OCI-LY3 (cell line): ENCODE results near the gene FAM209B.
"Not testable (repeated sequence)": the region's sequence is repeated elsewhere in the genome, so short reads cannot be mapped to it uniquely, and the experiment has no call there.

Source experiments
- H2AFZ ChIP-seq: fragments of 200-600, 300-600 bp; shearing (Covaris generic); 2 replicates; pipeline ENCODE4 v1.6.0; 2014; ENCODE audit warnings: antibody characterized with exemption, low read depth, low read length
- H3K27ac ChIP-seq: fragments of 200-600, 300-600 bp; sonication (generic); 2 replicates; pipeline ENCODE4 v1.5.1; 2014; ENCODE audit warnings: mild to moderate bottlenecking, low read length, moderate library complexity, mixed read lengths
- H3K27me3 ChIP-seq: fragments of 200-600, 300-600 bp; sonication (generic); 2 replicates; pipeline ENCODE4 v1.6.1; 2014; ENCODE audit warnings: low read depth, low read length, mixed read lengths
- H3K36me3 ChIP-seq: fragments of 200-600, 300-600 bp; sonication (generic); replicated peaks from 2 replicates; pipeline ENCODE3; 2014; ENCODE audit warnings: low read depth, low read length, mixed read lengths
- H3K4me1 ChIP-seq: fragments of 300-600, 200-600 bp; sonication (generic); 2 replicates; pipeline ENCODE4 v1.6.1; 2014; ENCODE audit warnings: low read length, mixed read lengths
- H3K4me2 ChIP-seq: fragments of 200-600, 300-600 bp; sonication (generic); 2 replicates; pipeline ENCODE4 v1.6.1; 2014; ENCODE audit warnings: low read length, mixed read lengths
- H3K4me3 ChIP-seq: fragments of 300-600, 200-600 bp; sonication (generic); 2 replicates; pipeline ENCODE4 v1.5.1; 2014; ENCODE audit warnings: antibody characterized with exemption, mild to moderate bottlenecking, low read length, moderate library complexity
- H3K79me2 ChIP-seq: fragments of 300-600, 200-600 bp; shearing (Covaris generic); 2 replicates; pipeline ENCODE4 v1.6.1; 2014; ENCODE audit warnings: mild to moderate bottlenecking, low read length, mixed read lengths
- H3K9ac ChIP-seq: fragments of 300-600, 200-600 bp; shearing (Covaris generic); 2 replicates; pipeline ENCODE4 v1.6.0; 2014; ENCODE audit warnings: mild to moderate bottlenecking, low read length, moderate library complexity
- H3K9me3 ChIP-seq: fragments of 200-600, 300-600 bp; shearing (Covaris generic); 2 replicates; pipeline ENCODE4 v1.6.1; 2014; ENCODE audit warnings: low read length, mixed read lengths; ENCODE audit not compliant: insufficient read depth
- H4K20me1 ChIP-seq: fragments of 200-600, 300-600 bp; sonication (generic); 2 replicates; pipeline ENCODE4 v1.6.1; 2016; ENCODE audit warnings: low read length, mixed read lengths; ENCODE audit not compliant: insufficient read depth
- CTCF ChIP-seq: fragments of 200-600, 300-600 bp; sonication (generic); IDR thresholded peaks from 2 replicates; pipeline ENCODE4 v1.5.1; 2014; ENCODE audit warnings: antibody characterized with exemption, low read length, low read depth
- EZH2phosphoT487 ChIP-seq: fragments of 200-600 bp; shearing (Covaris generic); IDR thresholded peaks from 2 replicates; pipeline ENCODE4 v1.6.1; 2018; ENCODE audit warnings: antibody characterized with exemption, mixed run types, low read depth

The FAM209B gene

GRCh38 chr20:56552911-56553629, 20.0 kb downstream of the FAM209B start:
- TF ChIP-seq CTCF: no peak
- TF ChIP-seq EZH2phosphoT487: no peak
- no peaks in the 10 kb centered on the region for H3K79me2 ChIP-seq
- H3K27me3 ChIP-seq: peaks cover 16% of the 10 kb centered on the region
- H3K4me3 ChIP-seq: peak overlapping the region; percentile 36
- H3K9ac ChIP-seq: peak overlapping the region; percentile 9; the same call in 1 of the 2 replicates
- H3K36me3 ChIP-seq: no peaks in the 10 kb centered on the region
- no peaks in the 10 kb centered on the region for H3K9me3 ChIP-seq
- H3K4me2 ChIP-seq: peak overlapping the region; percentile 63
- H4K20me1 ChIP-seq: no peaks in the 10 kb centered on the region
- H2AFZ ChIP-seq: peak overlapping the region; percentile 56; the same call in 1 of the 2 replicates
- H3K4me1 ChIP-seq: peaks cover 42% of the 10 kb centered on the region
- H3K27ac ChIP-seq: peak overlapping the region; percentile 31

GRCh38 chr20:56554869-56555268, 21.8 kb downstream of the FAM209B start:
- Histone ChIP-seq H3K27ac (peak overlapping the region; percentile 64), H4K20me1 (no peaks in the 10 kb centered on the region), H3K4me1 (peaks cover 42% of the 10 kb centered on the region), H3K4me2 (peak overlapping the region; percentile 68), H2AFZ (no peak overlapping the region), H3K9ac (peak overlapping the region; percentile 7; the same call in 1 of the 2 replicates), H3K36me3 (no peaks in the 10 kb centered on the region), H3K27me3 (peaks cover 10% of the 10 kb centered on the region), H3K4me3 (peak overlapping the region; percentile 39), H3K9me3 (no peaks in the 10 kb centered on the region), H3K79me2 (no peaks in the 10 kb centered on the region)
- no peak for TF ChIP-seq CTCF
- TF ChIP-seq EZH2phosphoT487: no peak

GRCh38 chr20:56558968-56559367, 25.9 kb downstream of the FAM209B start:
- Histone ChIP-seq H4K20me1 (no peaks in the 10 kb centered on the region), H3K4me1 (peaks cover 16% of the 10 kb centered on the region), H3K4me3 (no peak overlapping the region), H3K27me3 (peaks cover 10% of the 10 kb centered on the region), H3K79me2 (no peaks in the 10 kb centered on the region), H3K27ac (no peak overlapping the region), H3K9me3 (no peaks in the 10 kb centered on the region), H3K9ac (no peak overlapping the region), H2AFZ (no peak overlapping the region), H3K4me2 (no peak overlapping the region), H3K36me3 (no peaks in the 10 kb centered on the region)
- TF ChIP-seq CTCF: no peak

- not testable (repeated sequence) for H4K20me1 ChIP-seq, H3K27ac ChIP-seq, H3K27me3 ChIP-seq, H3K4me2 ChIP-seq, H3K36me3 ChIP-seq, H3K9me3 ChIP-seq, H2AFZ ChIP-seq, H3K4me3 ChIP-seq, H3K4me1 ChIP-seq, H3K79me2 ChIP-seq, H3K9ac ChIP-seq
Measured at GRCh38 chr20:56564526-56564925, 31.5 kb downstream of the FAM209B start.
